Measurements from ENCODE around the gene CCDC34.

CCDC34 gene

GRCh38 chr11:27362749-27363575 lies at the start of gene CCDC34:
CCDC34 (minus strand) TSS chr11:27363215; CDS start chr11:27363194, 21 bp downstream.
- peak; percentile 98 for DNase-seq (ENCODE audit: low spot score)

- DNase-seq (ENCODE audit: low spot score), result no peak
Observed at GRCh38 chr11:27412192-27412691, 49.2 kb upstream of the CCDC34 start.

GRCh38 chr11:27411328-27411727 lies 48.3 kb upstream of the CCDC34 start:
- no peak for DNase-seq (ENCODE audit: low spot score)

GRCh38 chr11:27410272-27410671 lies 47.3 kb upstream of the CCDC34 start:
- DNase-seq (ENCODE audit: low spot score), result peak; percentile 39

GRCh38 chr11:27409742-27410141 lies 46.7 kb upstream of the CCDC34 start:
- DNase-seq (ENCODE audit: low spot score), result no peak

GRCh38 chr11:27409049-27409448 lies 46.0 kb upstream of the CCDC34 start:
- DNase-seq (ENCODE audit: low spot score), result no peak

- no peak for DNase-seq (ENCODE audit: low spot score)
Observed at GRCh38 chr11:27408246-27408800, 45.3 kb upstream of the CCDC34 start.

GRCh38 chr11:27406498-27407354 lies 43.7 kb upstream of the CCDC34 start:
- no peak for DNase-seq (ENCODE audit: low spot score)

GRCh38 chr11:27405134-27405533 lies 42.1 kb upstream of the CCDC34 start:
- DNase-seq (ENCODE audit: low spot score), result no peak

GRCh38 chr11:27404427-27404826 lies 41.4 kb upstream of the CCDC34 start:
- DNase-seq (ENCODE audit: low spot score), result no peak

- no peak for DNase-seq (ENCODE audit: low spot score)
Observed at GRCh38 chr11:27403195-27403594, 40.2 kb upstream of the CCDC34 start.

- DNase-seq (ENCODE audit: low spot score), result no peak
Observed at GRCh38 chr11:27402450-27402849, 39.4 kb upstream of the CCDC34 start.

GRCh38 chr11:27401833-27402316 lies 38.9 kb upstream of the CCDC34 start:
- no peak for DNase-seq (ENCODE audit: low spot score)

- no peak for DNase-seq (ENCODE audit: low spot score)
Observed at GRCh38 chr11:27401280-27401832, 38.3 kb upstream of the CCDC34 start.

GRCh38 chr11:27398400-27398770 lies 35.4 kb upstream of the CCDC34 start:
- no peak for DNase-seq (ENCODE audit: low spot score)

- DNase-seq (ENCODE audit: low spot score), result no peak
Observed at GRCh38 chr11:27397624-27398399, 34.8 kb upstream of the CCDC34 start.

GRCh38 chr11:27396259-27396839 lies 33.3 kb upstream of the CCDC34 start:
- DNase-seq (ENCODE audit: low spot score), result no peak

GRCh38 chr11:27395556-27396258 lies 32.7 kb upstream of the CCDC34 start:
- DNase-seq (ENCODE audit: low spot score), result no peak

GRCh38 chr11:27394781-27395228 lies 31.8 kb upstream of the CCDC34 start:
- no peak for DNase-seq (ENCODE audit: low spot score)
